Stimulated activated CD4-positive, alpha-beta T cell treated with anti-CD3 and anti-CD28 coated beads, Interleukin-12 subunit alpha, Interleukin-12 subunit beta, amount 100 ng/mL, for 4 hours (primary cell): ENCODE measurements around the gene FAM180A.
"Not testable (repeated sequence)": the region's sequence is repeated elsewhere in the genome, so short reads cannot be mapped to it uniquely, and the experiment has no call there.

Experiments
- DNase-seq: peaks from one replicate; pipeline ENCODE4 v3.0.0-alpha.2; 2020

FAM180A gene

GRCh38 chr7:135748770-135749169, at the start of gene FAM180A:
Gene FAM180A (minus strand): TSS chr7:135748813. CDS start chr7:135748580, 233 bp downstream.
- no peak for DNase-seq

GRCh38 chr7:135798095-135798494, 49.5 kb upstream of the FAM180A start:
- no peak for DNase-seq

- DNase-seq: no peak
Observed at GRCh38 chr7:135795846-135796570, 47.4 kb upstream of the FAM180A start.

GRCh38 chr7:135793841-135794240, 45.2 kb upstream of the FAM180A start:
- DNase-seq: no peak

- no peak for DNase-seq
Observed at GRCh38 chr7:135792866-135793265, 44.3 kb upstream of the FAM180A start.

GRCh38 chr7:135792363-135792668, 43.7 kb upstream of the FAM180A start:
- DNase-seq: no peak

GRCh38 chr7:135791543-135792362, 43.1 kb upstream of the FAM180A start:
- DNase-seq: no peak

GRCh38 chr7:135790371-135790977, 41.9 kb upstream of the FAM180A start:
- DNase-seq: no peak

- no peak for DNase-seq
Observed at GRCh38 chr7:135789956-135790355, 41.3 kb upstream of the FAM180A start.

GRCh38 chr7:135789431-135789830, 40.8 kb upstream of the FAM180A start:
- no peak for DNase-seq

GRCh38 chr7:135786911-135787310, 38.3 kb upstream of the FAM180A start:
- no peak for DNase-seq

GRCh38 chr7:135785065-135785464, 36.5 kb upstream of the FAM180A start:
- DNase-seq: no peak

- no peak for DNase-seq
Observed at GRCh38 chr7:135784013-135784412, 35.4 kb upstream of the FAM180A start.

- no peak for DNase-seq
Observed at GRCh38 chr7:135782801-135783200, 34.2 kb upstream of the FAM180A start.

- DNase-seq: no peak
Observed at GRCh38 chr7:135782377-135782776, 33.8 kb upstream of the FAM180A start.

- DNase-seq: no peak
Observed at GRCh38 chr7:135777626-135778398, 29.2 kb upstream of the FAM180A start.

GRCh38 chr7:135775915-135776314, 27.3 kb upstream of the FAM180A start:
- DNase-seq: not testable (repeated sequence)

GRCh38 chr7:135775230-135775629, 26.6 kb upstream of the FAM180A start:
- DNase-seq: no peak

GRCh38 chr7:135774284-135774683, 25.7 kb upstream of the FAM180A start:
- DNase-seq: no peak

GRCh38 chr7:135773464-135773863, 24.9 kb upstream of the FAM180A start:
- no peak for DNase-seq

GRCh38 chr7:135772639-135773222, 24.1 kb upstream of the FAM180A start:
- DNase-seq: no peak

GRCh38 chr7:135771961-135772638, 23.5 kb upstream of the FAM180A start:
- no peak for DNase-seq
